DMS114 treated with DMSO at 0.1 percent for 48 hours (cell line): ENCODE results near the gene FANCE.

ENCODE experiments used
- DNase-seq: peaks from one replicate; lab custom pipeline; 2025; ENCODE audit not compliant: unreplicated experiment; lab: John Stamatoyannopoulos, UW

FANCE gene

DNA sequence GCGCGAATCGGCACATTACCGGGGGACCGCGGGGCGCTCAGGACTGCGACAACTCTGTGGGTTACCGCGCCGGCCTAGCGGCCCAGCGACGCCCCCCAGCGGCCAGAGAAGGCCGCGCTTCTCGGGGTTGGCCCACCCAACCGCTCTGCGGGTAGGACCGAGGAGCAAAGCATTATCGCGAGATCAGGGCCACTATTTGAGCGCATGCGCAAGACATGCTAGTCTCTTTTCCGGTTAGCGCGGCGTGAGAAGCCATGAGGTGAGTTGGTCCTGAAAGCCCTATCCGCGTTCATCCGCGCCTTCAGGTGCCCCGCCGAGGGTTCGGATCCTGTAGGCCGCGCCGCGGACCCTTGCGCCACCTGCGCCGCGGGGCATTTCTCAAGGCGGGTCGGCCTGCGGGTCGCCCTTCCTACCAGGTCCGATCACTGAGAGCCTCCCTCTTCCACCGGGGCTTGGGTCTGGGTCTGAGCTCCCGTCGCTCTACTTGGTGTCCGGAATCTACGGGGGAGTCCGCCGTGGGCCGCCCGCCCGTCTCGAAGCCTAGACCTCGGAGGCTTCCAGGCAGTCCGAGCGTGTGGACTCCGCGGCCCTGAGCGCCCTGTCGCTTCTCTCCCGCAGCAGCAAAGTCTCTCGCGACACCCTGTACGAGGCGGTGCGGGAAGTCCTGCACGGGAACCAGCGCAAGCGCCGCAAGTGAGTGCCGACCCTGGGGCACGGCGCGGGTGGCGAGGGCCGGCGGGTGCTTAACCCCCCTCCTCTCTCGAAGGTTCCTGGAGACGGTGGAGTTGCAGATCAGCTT lies 16.2 kb downstream of the FANCE start, which contains the start of gene RPL10A:
RPL10A (plus strand) TSS at position 221 of the 799 bp plus-strand sequence; CDS start at position 255, 34 bp downstream.
- DNase-seq = peak; percentile 95

GRCh38 chr6:35468980-35469750 lies 17.0 kb downstream of the FANCE start:
- DNase-seq = no peak

GRCh38 chr6:35469751-35470662 lies 17.9 kb downstream of the FANCE start:
- DNase-seq = no peak

DNA sequence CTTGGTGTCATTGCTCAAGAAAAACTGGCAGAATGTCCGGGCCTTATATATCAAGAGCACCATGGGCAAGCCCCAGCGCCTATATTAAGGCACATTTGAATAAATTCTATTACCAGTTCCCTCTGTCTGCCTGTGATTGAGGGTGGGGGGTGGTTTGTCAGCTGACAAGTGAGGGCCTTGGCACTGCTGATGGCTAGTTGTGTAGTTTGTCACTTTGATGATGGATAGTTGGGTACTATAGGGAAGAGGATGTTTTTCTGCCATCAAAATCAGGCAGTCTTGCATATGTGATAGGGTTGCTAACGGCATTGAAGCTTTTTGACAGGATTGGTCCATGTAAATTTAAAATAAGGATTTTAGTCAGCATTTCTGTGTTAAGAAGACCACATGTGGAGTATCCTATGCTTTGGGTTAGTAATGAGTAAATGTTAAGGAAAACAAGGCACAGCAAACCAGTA lies 18.6 kb downstream of the FANCE start:
- DNase-seq = no peak

DNA sequence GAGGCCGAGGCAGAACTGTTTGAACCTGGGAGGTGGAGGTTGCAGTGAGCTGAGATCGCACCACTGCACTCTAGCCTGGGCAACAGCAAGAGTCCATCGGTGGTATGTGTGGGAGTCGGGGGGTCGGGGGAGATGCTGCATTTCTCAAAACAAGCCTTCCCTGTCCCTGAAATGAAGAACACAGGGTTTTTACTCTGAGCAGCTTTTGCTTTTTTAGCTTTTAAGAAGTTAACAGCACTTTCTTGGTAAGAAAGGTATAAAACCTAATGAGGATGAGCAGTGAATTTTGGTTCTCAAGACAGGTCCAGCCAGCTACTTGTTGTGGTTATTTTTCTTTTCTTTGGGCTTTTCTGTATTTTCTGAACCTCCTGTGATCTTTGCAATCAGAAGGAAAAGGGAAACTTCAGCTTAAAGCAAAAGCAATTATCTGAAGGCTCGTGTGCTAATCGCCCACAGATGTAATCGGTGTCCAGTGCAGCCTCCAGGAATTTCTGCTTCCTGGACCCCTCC lies 19.8 kb downstream of the FANCE start:
- no peak for DNase-seq

- DNase-seq = no peak
Observed at GRCh38 chr6:35473075-35473849, 21.1 kb downstream of the FANCE start.

DNA sequence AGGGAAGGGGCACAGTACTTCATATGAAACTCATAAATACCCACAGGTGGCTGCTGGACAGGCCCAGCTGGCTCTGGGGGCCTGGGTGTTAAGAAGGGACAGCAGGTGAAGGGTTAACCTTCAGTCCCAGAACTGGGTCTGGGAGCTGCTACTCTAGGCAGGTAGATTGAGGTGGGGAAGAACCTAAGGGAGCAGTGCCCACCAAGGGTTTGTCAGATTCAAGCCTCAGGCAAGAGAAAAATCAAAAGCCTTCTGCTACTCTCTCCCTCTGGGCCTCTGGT lies 21.7 kb downstream of the FANCE start:
- no peak for DNase-seq

- DNase-seq = no peak
Observed at GRCh38 chr6:35474131-35474941, 22.2 kb downstream of the FANCE start.

DNA sequence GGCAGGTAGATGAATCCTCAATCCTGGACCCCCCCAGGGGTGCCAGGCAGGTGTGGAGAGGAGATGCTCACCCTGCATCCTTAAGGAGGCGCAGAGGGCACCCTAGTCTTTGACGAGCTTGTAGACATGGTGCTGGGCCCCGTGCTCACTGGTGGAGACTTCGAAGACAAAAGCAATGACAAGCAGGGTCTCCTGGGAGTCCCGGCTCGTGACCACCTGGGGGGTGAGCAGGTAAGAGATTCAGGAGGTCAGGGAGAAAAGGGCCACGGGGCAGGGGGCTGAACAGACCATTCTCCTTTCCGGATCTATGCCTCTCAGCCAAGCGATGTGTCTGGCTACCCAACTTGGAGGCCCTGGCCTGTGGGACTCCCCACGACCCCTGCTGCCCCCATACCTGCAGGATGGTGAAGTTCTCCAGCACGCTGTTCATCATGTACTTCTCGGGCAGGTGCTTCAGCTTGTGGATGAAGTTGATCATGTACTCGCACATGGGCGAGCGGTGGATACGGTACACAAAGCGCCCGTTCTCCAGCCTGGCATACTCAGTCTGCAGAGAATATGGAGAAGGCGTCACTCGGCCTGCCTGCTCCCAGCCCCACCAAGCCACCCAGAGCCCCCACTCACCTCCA lies 22.9 kb downstream of the FANCE start:
- DNase-seq = no peak

- no peak for DNase-seq
Observed at GRCh38 chr6:35475573-35475972, 23.4 kb downstream of the FANCE start.

GRCh38 chr6:35476004-35476403 lies 23.9 kb downstream of the FANCE start:
- DNase-seq = no peak

GRCh38 chr6:35477028-35477427 lies 24.9 kb downstream of the FANCE start:
- no peak for DNase-seq

- DNase-seq = no peak
Observed at GRCh38 chr6:35477551-35478179, 25.5 kb downstream of the FANCE start.

- no peak for DNase-seq
Observed at GRCh38 chr6:35478259-35478658, 26.1 kb downstream of the FANCE start.

DNA sequence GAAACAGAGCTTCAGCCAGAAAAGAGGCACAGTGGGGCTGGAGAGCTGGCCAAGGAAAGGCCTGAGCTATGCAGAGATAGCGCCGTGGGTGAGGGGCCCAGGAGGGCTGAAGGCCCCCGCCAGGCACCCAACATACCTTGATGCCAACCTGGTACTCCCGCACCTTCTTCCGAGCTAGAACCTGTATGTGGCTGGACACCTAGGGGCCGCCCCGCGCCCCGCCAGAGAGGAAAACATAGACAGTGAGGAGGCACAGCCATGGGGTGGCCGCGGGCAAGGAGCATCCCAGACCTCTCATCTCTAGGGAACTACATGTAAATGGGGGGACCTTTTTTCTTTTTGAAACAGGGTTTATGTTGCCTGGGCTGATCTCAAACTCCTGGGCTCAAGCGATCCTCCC lies 28.0 kb downstream of the FANCE start:
- no peak for DNase-seq

DNA sequence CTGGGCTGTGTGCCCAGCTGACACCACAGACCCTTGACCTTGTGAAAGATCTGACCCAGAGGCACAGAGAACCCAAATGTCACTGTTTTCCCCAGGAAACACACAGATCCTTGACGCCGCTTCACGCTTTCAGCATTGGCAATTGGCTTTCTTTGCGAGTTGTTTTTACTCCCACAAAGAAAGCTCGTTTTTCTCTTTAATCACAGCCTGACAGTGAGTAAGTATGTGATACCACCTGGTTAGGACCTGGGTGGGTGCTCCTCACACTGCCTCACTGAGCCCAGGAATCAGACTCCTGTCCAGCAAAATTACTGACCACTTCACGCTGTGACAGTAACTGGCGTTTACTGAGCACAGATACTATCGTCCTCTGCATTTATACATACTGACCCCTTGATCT lies 29.1 kb downstream of the FANCE start:
- no peak for DNase-seq

GRCh38 chr6:35483062-35483461 lies 30.9 kb downstream of the FANCE start:
- no peak for DNase-seq

- no peak for DNase-seq
Observed at GRCh38 chr6:35483490-35483889, 31.4 kb downstream of the FANCE start.
